Heart left ventricle (tissue), 16 donors: ENCODE data around the gene ARHGAP15. TPM values are rescaled to one million over a fixed set of nuclear protein-coding genes. Genes with fewer than 3 reads are reported as not detected.

Experiments used
- ATAC-seq, 4 donors: fragments of 200-7000 bp; cut with Tn5 transposase; one replicate each; pipeline ENCODE4 v1.9.1; 2020 to 2022; ENCODE audit warnings: moderate library complexity in 4 of 4, mild to moderate bottlenecking in 3 of 4, moderate number of reproducible peaks in 1 of 4
- DNase-seq, 5 donors: peaks; one replicate each; pipeline ENCODE4 v3.0.0-alpha.2; 2020
- H3K27ac ChIP-seq, 12 donors: fragments of 200-600 bp; sonication (generic) in 4 of 12; one replicate each; pipeline versions ENCODE4 v1.5.0 to v1.8.0; 2016 to 2022; ENCODE audit warnings: mild to moderate bottlenecking in 2 of 12
- H3K27me3 ChIP-seq, 9 donors: fragments of 200-600 bp; sonication (generic) in 2 of 9; one replicate each; pipeline versions ENCODE4 v1.5.1 to v1.8.0; 2016 to 2022; ENCODE audit warnings: mild to moderate bottlenecking in 3 of 9
- H3K36me3 ChIP-seq, 9 donors: fragments of 200-600 bp; sonication (generic) in 2 of 9; one replicate each; pipeline versions ENCODE4 v1.5.0 to v1.8.0; 2018 to 2022; ENCODE audit warnings: mild to moderate bottlenecking in 2 of 9
- H3K4me1 ChIP-seq, 12 donors: fragments of 200-600 bp; sonication (generic) in 4 of 12; one replicate each; pipeline versions ENCODE4 v1.5.0 to v1.8.0; 2016 to 2022; ENCODE audit warnings: mild to moderate bottlenecking in 3 of 12
- H3K4me3 ChIP-seq, 12 donors: fragments of 200-600 bp; sonication (generic) in 4 of 12; one replicate each; pipeline versions ENCODE4 v1.5.0 to v1.8.0; 2017 to 2022; ENCODE audit warnings: mild to moderate bottlenecking in 9 of 12, moderate library complexity in 4 of 12
- H3K9me3 ChIP-seq, 12 donors: fragments of 200-600 bp; sonication (generic) in 4 of 12; one replicate each; pipeline versions ENCODE4 v1.5.0 to v1.8.0; 2016 to 2022; ENCODE audit warnings: mild to moderate bottlenecking in 1 of 12
- POLR2A ChIP-seq, 2 donors: fragments of 450-650 bp; IDR thresholded peaks; one replicate each; pipeline ENCODE4 v1.6.1; 2017; ENCODE audit warnings: antibody characterized with exemption in 2 of 2, mild to moderate bottlenecking in 2 of 2, moderate library complexity in 2 of 2
- whole genome bisulfite sequencing, 4 donors: extraction: QIAGEN DNeasy Blood & Tissue Kit in 2 of 4; methylation state at CpG; one replicate each; pipeline versions ENCODE4 v1.1.5 to v1.1.7; 2013 to 2018; 5-methylcytosine and 5-hydroxymethylcytosine counted together
- intact Hi-C, 10 donors: fragments of 100-400 bp; cut with DNase I; formaldehyde crosslinking; loops; one replicate each; pipeline versions ENCODE4 v1.11.1 to v1.14.2; 2022
- polyA plus RNA-seq, 2 donors: library from polyadenylated mRNA; stranded (reverse); fragments of 200-250 nt; gene quantifications; one replicate each; pipeline ENCODE4 v1.2.3, GENCODE V29; 2013
- total RNA-seq, 9 donors: library from RNA; depleted of rRNA in 2 of 9; stranded (reverse); fragments of >200 nt in 2 of 9; fragmentation: NEBNext Ultra II Directional in 3 of 9; extraction: Animal tissue kit (Norgen Biotek cat#: 25700) in 3 of 9; gene quantifications; one replicate each; pipeline versions ENCODE4 v1.1.0 to v1.2.4, GENCODE V29; 2016 to 2023
- TF ChIP-seq, protein P1 (sequence below), 12 donors: fragments of 200-600 bp; sonication (generic) in 4 of 12; IDR thresholded peaks; one replicate each; pipeline versions ENCODE4 v1.5.0 to v1.8.0; 2018 to 2022; ENCODE audit warnings: antibody characterized with exemption in 12 of 12, mild to moderate bottlenecking in 5 of 12
- donor health status: ischemic (EF 13 %, LVEDD 7.1; RV severe dilation, severe dysfunction).
- donor health status: healthy with polysubstance abuse.
- donor health status: DM: no; HTN: yes; CAD: no.
- donor health status: DM: no; HTN: no; CAD: no.
- donor health status: ischemic (EF 25% LVEDD 6.9; RV normal size, moderate dysfunction).
- donor health status: ischemic (EF 25% LVEDD 5.7; RV mildly dilated, moderate dysfunction).
- donor health status: healthy.
- donor health status: DM: yes; HTN: yes; CAD: no.
- donor health status: ischemic (EF 35%, LVEDD 5.7; RV mildly dilated, moderate dysfunction).
- donor health status: nonischemic (EF 11% LVEDD 7.7; RV severe dilation, severe dysfunction).
- donor health status: DM: yes; HTN: yes; CAD: no.
- donor health status: PGD.
- donor health status: ischemic (EF 29% LVEDD 5.4; RV normal size, mild dysfunction).
- donor health status: nonischemic (EF 23%, LVEDD 6.1; RV moderate dilation, normal function).

Gene ARHGAP15
- total and polyA plus RNA-seq, 11 donors: 1.3 to 8.7 (median 3.3) TPM

DNA sequence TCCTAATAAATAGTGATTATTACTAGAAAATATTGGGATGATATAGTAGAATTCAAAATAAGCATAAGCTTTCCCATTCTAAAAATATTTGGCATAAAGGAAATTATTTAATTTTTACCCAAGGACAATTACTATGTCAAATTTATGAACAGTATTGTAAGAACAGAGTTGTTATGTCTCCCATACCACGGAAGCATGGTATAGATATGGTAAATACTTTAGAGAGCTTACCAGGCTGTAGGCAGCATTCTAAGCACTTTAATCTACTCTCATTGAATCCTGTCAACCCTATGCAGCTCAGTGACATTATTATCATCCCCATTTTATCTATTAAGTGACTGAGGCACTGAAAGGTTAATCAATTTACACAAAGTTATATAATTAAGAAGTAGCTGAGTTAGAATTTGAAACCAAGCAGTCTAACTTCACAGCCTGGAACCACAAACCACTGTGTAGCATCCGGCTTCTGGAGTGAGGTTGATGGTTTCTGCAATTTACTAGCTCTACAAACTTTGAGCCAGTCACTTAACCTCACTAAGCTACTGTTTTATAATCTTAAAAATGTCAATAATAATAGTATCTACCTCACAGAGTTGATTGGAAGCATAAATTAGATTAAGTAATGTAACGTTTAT, 323.7 kb downstream of the ARHGAP15 start:
- no peak overlapping the region for H3K27ac ChIP-seq
- no peaks in the 10 kb centered on the region for H3K36me3 ChIP-seq
- H3K4me1 ChIP-seq: peaks cover 0 to 6% (median 0%) of the 10 kb centered on the region in 12 donors
- H3K27me3 ChIP-seq: no peaks in the 10 kb centered on the region
- WGBS, 4 donors: 70 to 78% (median 74%) methylated on average over 3 of the region's 3 CpGs
- DNase-seq (no peak), ATAC-seq (no peak)
- peaks cover 0 to 11% (median 0%) of the 10 kb centered on the region in 12 donors for H3K9me3 ChIP-seq
- intact Hi-C loops: no loop called here
- TF ChIP-seq, protein P1, sequence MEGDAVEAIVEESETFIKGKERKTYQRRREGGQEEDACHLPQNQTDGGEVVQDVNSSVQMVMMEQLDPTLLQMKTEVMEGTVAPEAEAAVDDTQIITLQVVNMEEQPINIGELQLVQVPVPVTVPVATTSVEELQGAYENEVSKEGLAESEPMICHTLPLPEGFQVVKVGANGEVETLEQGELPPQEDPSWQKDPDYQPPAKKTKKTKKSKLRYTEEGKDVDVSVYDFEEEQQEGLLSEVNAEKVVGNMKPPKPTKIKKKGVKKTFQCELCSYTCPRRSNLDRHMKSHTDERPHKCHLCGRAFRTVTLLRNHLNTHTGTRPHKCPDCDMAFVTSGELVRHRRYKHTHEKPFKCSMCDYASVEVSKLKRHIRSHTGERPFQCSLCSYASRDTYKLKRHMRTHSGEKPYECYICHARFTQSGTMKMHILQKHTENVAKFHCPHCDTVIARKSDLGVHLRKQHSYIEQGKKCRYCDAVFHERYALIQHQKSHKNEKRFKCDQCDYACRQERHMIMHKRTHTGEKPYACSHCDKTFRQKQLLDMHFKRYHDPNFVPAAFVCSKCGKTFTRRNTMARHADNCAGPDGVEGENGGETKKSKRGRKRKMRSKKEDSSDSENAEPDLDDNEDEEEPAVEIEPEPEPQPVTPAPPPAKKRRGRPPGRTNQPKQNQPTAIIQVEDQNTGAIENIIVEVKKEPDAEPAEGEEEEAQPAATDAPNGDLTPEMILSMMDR (IDR thresholded peaks at IDR 0.05): no peak
- no peak for TF ChIP-seq POLR2A (IDR thresholded peaks at IDR 0.05)
- H3K4me3 ChIP-seq: no peak overlapping the region

DNA sequence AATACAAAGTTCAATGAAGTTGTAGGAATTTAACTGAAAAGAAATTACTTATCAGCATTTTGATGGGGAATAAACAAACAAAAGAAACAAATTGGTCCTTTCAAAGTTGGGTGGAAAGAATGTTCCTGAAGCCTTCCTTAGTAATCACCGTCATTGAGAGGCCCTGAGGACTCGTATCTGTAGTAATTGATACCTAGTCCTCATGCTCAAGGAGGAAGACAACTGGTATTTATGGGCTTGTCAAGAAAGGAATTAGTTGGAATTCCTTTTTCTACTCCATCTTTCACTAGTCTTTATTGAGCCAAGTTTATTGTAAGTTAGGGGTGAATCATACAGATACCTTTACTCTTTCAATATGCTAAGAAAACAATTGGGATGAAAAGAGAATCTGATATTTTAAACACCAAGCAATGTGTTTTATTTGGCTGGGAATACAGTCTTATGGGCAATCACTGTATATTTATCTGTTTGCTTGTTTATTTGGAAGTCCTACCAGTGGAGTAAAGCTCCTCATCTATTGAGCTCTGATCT, 324.8 kb downstream of the ARHGAP15 start:
- no peak for ATAC-seq
- no peaks in the 10 kb centered on the region for H3K27me3 ChIP-seq
- peaks cover 0 to 6% (median 0%) of the 10 kb centered on the region in 12 donors for H3K4me1 ChIP-seq
- peaks cover 0 to 17% (median 0%) of the 10 kb centered on the region in 12 donors for H3K9me3 ChIP-seq
- DNase-seq: no peak
- no peak for TF ChIP-seq POLR2A (IDR thresholded peaks at IDR 0.05)
- TF ChIP-seq, protein P1 (IDR thresholded peaks at IDR 0.05): no peak
- WGBS, 4 donors: 77 to 94% (median 87%) methylated on average over 2 of the region's 2 CpGs
- no peak overlapping the region for H3K27ac ChIP-seq
- no peak overlapping the region for H3K4me3 ChIP-seq
- no peaks in the 10 kb centered on the region for H3K36me3 ChIP-seq
- intact Hi-C loops: no loop called here

DNA sequence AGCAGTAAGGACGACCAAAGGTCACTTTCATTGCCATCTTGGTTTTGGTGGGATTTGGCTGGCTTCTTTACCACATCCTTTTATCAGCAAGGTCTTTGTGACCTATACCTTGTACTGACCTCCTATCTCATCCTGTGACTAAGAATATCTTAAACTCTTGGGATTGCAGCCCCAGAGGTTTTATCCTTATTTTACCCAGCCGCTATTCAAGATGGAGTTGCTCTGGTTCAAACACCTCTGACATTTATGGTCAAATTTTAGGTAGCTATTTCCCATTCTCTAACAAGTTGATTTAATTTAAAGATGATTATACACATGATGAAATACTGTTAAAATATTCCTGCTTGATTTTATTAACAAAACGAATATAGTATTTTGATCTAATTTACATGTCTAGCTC, 326.1 kb downstream of the ARHGAP15 start:
- DNase-seq (no peak), ATAC-seq (no peak)
- H3K36me3 ChIP-seq: no peaks in the 10 kb centered on the region
- no peaks in the 10 kb centered on the region for H3K27me3 ChIP-seq
- no peak overlapping the region for H3K4me3 ChIP-seq
- no peak for TF ChIP-seq POLR2A (IDR thresholded peaks at IDR 0.05)
- TF ChIP-seq, protein P1 (IDR thresholded peaks at IDR 0.05): no peak
- H3K9me3 ChIP-seq: peaks cover 0 to 17% (median 0%) of the 10 kb centered on the region in 12 donors
- intact Hi-C loops: no loop called here
- H3K27ac ChIP-seq: no peak overlapping the region
- 73 to 90% (median 84%) methylated on average over 3 of the region's 3 CpGs for WGBS, 4 donors
- peaks cover 0 to under 1% (median 0%) of the 10 kb centered on the region in 12 donors for H3K4me1 ChIP-seq

DNA sequence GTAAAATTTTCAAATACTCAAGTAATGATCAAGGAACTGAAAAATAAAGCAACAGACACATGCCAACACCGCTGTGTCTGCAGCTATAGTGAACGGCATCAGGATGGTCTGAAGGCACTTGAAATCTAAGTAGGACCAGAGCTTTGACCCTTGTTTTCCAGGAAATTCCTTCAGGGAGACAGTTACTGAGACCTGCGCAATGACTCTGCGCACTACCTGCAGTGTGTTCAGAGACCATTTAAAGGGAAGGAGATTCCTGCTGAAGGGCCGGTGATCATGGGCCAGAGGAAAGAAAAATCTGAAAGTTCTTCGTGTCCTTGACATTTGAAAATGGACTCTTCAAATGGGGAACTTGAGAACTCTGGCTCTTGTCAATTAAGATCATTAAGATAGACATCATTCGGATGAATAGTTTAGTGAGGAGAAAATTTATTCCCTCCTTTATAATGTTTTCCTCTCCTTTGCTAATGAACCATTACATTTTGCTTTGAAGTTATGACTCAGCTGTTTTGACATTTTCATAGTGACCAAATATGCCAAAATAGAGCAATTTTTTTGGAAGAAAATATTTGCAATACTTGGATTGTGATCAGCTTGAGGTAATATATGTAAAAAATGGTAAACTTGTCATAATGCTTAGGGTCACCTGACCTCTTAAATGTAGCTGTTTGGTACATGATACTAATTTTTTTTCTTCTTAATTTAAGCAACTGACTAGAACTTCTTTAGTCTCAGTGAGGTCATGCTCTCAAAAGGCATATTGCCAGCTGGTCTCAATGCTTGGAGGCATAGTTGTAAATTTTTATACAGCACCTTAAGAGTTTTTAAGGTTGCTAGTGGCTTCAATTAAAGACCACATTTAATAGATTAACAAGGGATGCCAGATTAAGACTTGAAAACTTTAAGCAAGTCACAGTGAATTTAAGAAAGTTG, 329.3 kb downstream of the ARHGAP15 start:
- Histone ChIP-seq H3K4me3 (no peak overlapping the region), H3K36me3 (no peaks in the 10 kb centered on the region), H3K27ac (no peak overlapping the region), H3K9me3 (peaks cover 0 to 17% (median 0%) of the 10 kb centered on the region in 12 donors), H3K27me3 (no peaks in the 10 kb centered on the region), H3K4me1 (no peaks in the 10 kb centered on the region)
- WGBS, 4 donors: 90 to 92% (median 92%) methylated on average over 7 of the region's 7 CpGs
- intact Hi-C loops: no loop called here
- ATAC-seq: no peak
- no peak for TF ChIP-seq POLR2A (IDR thresholded peaks at IDR 0.05)
- TF ChIP-seq, protein P1 (IDR thresholded peaks at IDR 0.05): no peak
- DNase-seq: no peak
